ENCODE measurements around the gene RNU7-1. TPM values are rescaled to one million over a fixed set of nuclear protein-coding genes. Genes with fewer than 3 reads are reported as not detected.

The RNU7-1 gene
- total and polyA plus RNA-seq, 2 of the 4 experiments (the other 2 are of a cell fraction): not detected

GRCh38 chr12:6957151-6957701 lies 13.6 kb downstream of the RNU7-1 start:
- no peaks in the 10 kb centered on the region for H3K79me1 ChIP-seq (ENCODE audit: low read depth in 1 of 2, low read length in 2 of 2)
- H3K23ac ChIP-seq (ENCODE audit: low read depth, low read length): no peak overlapping the region
- dilution Hi-C loops (cut with HindIII; ENCODE audit: low sequenced_read_pairs, unreplicated experiment): no loop called here
- CTCF ChIA-PET: no interaction called here
- H2BK15ac ChIP-seq (ENCODE audit: low read depth, low read length): no peak overlapping the region
- H3K56ac ChIP-seq (ENCODE audit: extremely low read depth, insufficient read depth, low read length): no peak overlapping the region
- H2BK5ac ChIP-seq (ENCODE audit: low read depth, low read length, poor library complexity, severe bottlenecking): no peak overlapping the region
- intact Hi-C loops (cut with micrococcal nuclease): no loop called here
- H3K4me3 ChIP-seq (ENCODE audit: insufficient read depth, low read depth, low read length): no peak overlapping the region
- H2AFZ ChIP-seq (replicated peaks; ENCODE audit: low read length, poor library complexity): peak overlapping the region; percentile 41
- no peak overlapping the region for H2AK9ac ChIP-seq (replicated peaks; ENCODE audit: low read depth, low read length, poor library complexity)
- H3K9me3 ChIP-seq (ENCODE audit: control insufficient read depth, insufficient read depth, low read length): no peaks in the 10 kb centered on the region
- H3K4me2 ChIP-seq (ENCODE audit: low read depth, low read length): no peak overlapping the region
- 63% methylated on average over 3 of the region's 20 CpGs; no CpG with 5 or more reads in 1 of the 2 experiments for WGBS, 2 experiments (ENCODE audit: extremely low coverage in 2 of 2, insufficient read length in 1 of 2)
- H3K4ac ChIP-seq (ENCODE audit: low read depth, low read length): no peak overlapping the region
- H3K27me3 ChIP-seq (ENCODE audit: control insufficient read depth, insufficient read depth, low read length): no peaks in the 10 kb centered on the region
- H3K4me1 ChIP-seq (ENCODE audit: control insufficient read depth, insufficient read depth, low read length): peaks cover 6% of the 10 kb centered on the region; the same call in 1 of the 2 replicates
- H4K91ac ChIP-seq (ENCODE audit: insufficient read depth, low read depth, low read length): no peak overlapping the region
- H4K5ac ChIP-seq (ENCODE audit: low read depth, low read length): no peak overlapping the region
- no peak for TF ChIP-seq FOS (IDR thresholded peaks at IDR 0.05; ENCODE audit: low read depth, low read length)
- TF ChIP-seq MXI1 (IDR thresholded peaks at IDR 0.05; ENCODE audit: borderline replicate concordance, low read depth, low read length): no peak
- TF ChIP-seq ELK1 (IDR thresholded peaks at IDR 0.05; ENCODE audit: borderline replicate concordance, low read depth, low read length): no peak
- TF ChIP-seq NFE2L2 (IDR thresholded peaks at IDR 0.05; ENCODE audit: low read depth, low read length): no peak
- in situ Hi-C loops (cut with MboI; ENCODE audit: low sequenced_read_pairs): no loop called here
- BruUV-seq (replicated peaks): no TSS peak
- no peak overlapping the region; the same call in 1 of the 2 replicates for H2AK5ac ChIP-seq (ENCODE audit: low read depth, low read length)
- H2BK120ac ChIP-seq (ENCODE audit: low read depth, low read length): no peak overlapping the region
- H3K27ac ChIP-seq (ENCODE audit: insufficient read depth, low read length): no peak overlapping the region
- no peaks in the 10 kb centered on the region for H4K20me1 ChIP-seq (ENCODE audit: insufficient read depth, low read length)
- no peak overlapping the region for H3K14ac ChIP-seq (replicated peaks; ENCODE audit: low read depth, low read length)
- no peaks in the 10 kb centered on the region for H3K9me1 ChIP-seq (ENCODE audit: insufficient read depth, low read length)
- no peak overlapping the region for H3K9ac ChIP-seq (ENCODE audit: low read depth, low read length)
- DNase-seq (no peak), ATAC-seq (ENCODE audit: low read depth) (no peak)
- H2BK20ac ChIP-seq (ENCODE audit: low read depth, low read length): no peak overlapping the region
- POLR2A ChIA-PET (ENCODE audit: unreplicated experiment): no interaction called here
- H4K8ac ChIP-seq (ENCODE audit: low read depth in 2 of 2, low read length in 2 of 2): no peak overlapping the region
- no peak overlapping the region for H3K18ac ChIP-seq (ENCODE audit: low read depth, low read length)
- H3K36me3 ChIP-seq (ENCODE audit: control insufficient read depth, insufficient read depth, low read length): no peaks in the 10 kb centered on the region

Data from IMR-90 (cell line).